IPS-15b (cell line): ENCODE results near the gene FLT1.

Experiments
- H3K27me3 ChIP-seq: one replicate; pipeline ENCODE4 v1.6.1; 2013; ENCODE audit warnings: low read length; ENCODE audit not compliant: control insufficient read depth, insufficient read depth
- H3K36me3 ChIP-seq: one replicate; pipeline ENCODE4 v1.6.1; 2013; ENCODE audit warnings: low read length; ENCODE audit not compliant: control insufficient read depth, insufficient read depth
- H3K4me1 ChIP-seq: one replicate; pipeline ENCODE4 v1.6.1; 2013; ENCODE audit warnings: mild to moderate bottlenecking, low read length; ENCODE audit not compliant: control insufficient read depth, insufficient read depth
- H3K4me3 ChIP-seq: one replicate; pipeline ENCODE4 v1.5.1; 2013; ENCODE audit warnings: low read depth, low read length
- H3K9ac ChIP-seq: one replicate; pipeline ENCODE4 v1.6.1; 2013; ENCODE audit warnings: low read depth, mild to moderate bottlenecking, low read length
- H3K9me3 ChIP-seq: one replicate; pipeline ENCODE4 v1.6.1; 2013; ENCODE audit warnings: mild to moderate bottlenecking, low read length; ENCODE audit not compliant: control insufficient read depth, insufficient read depth

Gene FLT1

GRCh38 chr13:28357247-28357825, 137.6 kb downstream of the FLT1 start:
- H3K4me3 ChIP-seq = no peak overlapping the region

GRCh38 chr13:28356561-28357021, 138.3 kb downstream of the FLT1 start:
- H3K4me1 ChIP-seq = peaks cover 4% of the 10 kb centered on the region
- no peaks in the 10 kb centered on the region for H3K36me3 ChIP-seq
- H3K9ac ChIP-seq = no peak overlapping the region
- no peaks in the 10 kb centered on the region for H3K27me3 ChIP-seq
- no peaks in the 10 kb centered on the region for H3K9me3 ChIP-seq
- H3K4me3 ChIP-seq = no peak overlapping the region

More at GRCh38 chr13:28357247-28357825, 137.6 kb downstream of the FLT1 start:
- Histone ChIP-seq H3K9me3 (no peaks in the 10 kb centered on the region), H3K27me3 (no peaks in the 10 kb centered on the region), H3K36me3 (no peaks in the 10 kb centered on the region), H3K9ac (no peak overlapping the region), H3K4me1 (peaks cover 4% of the 10 kb centered on the region)

- H3K9ac ChIP-seq = no peak overlapping the region
- no peak overlapping the region for H3K4me3 ChIP-seq
- H3K4me1 ChIP-seq = peaks cover 9% of the 10 kb centered on the region
Observed at GRCh38 chr13:28355822-28356371, 139.0 kb downstream of the FLT1 start.

GRCh38 chr13:28355046-28355821, 139.7 kb downstream of the FLT1 start:
- Histone ChIP-seq H3K9ac (no peak overlapping the region), H3K4me1 (peaks cover 9% of the 10 kb centered on the region), H3K9me3 (no peaks in the 10 kb centered on the region), H3K27me3 (no peaks in the 10 kb centered on the region), H3K36me3 (no peaks in the 10 kb centered on the region), H3K4me3 (no peak overlapping the region)

More at GRCh38 chr13:28355822-28356371, 139.0 kb downstream of the FLT1 start:
- no peaks in the 10 kb centered on the region for H3K36me3 ChIP-seq
- H3K27me3 ChIP-seq = no peaks in the 10 kb centered on the region
- H3K9me3 ChIP-seq = no peaks in the 10 kb centered on the region

GRCh38 chr13:28353679-28354078, 141.2 kb downstream of the FLT1 start:
- H3K9me3 ChIP-seq = no peaks in the 10 kb centered on the region
- H3K27me3 ChIP-seq = no peaks in the 10 kb centered on the region
- H3K36me3 ChIP-seq = no peaks in the 10 kb centered on the region
- H3K4me3 ChIP-seq = no peak overlapping the region
- H3K4me1 ChIP-seq = peaks cover 9% of the 10 kb centered on the region
- no peak overlapping the region for H3K9ac ChIP-seq

GRCh38 chr13:28349907-28350654, 144.8 kb downstream of the FLT1 start:
- Histone ChIP-seq H3K9me3 (no peaks in the 10 kb centered on the region), H3K27me3 (no peaks in the 10 kb centered on the region), H3K4me3 (no peak overlapping the region), H3K36me3 (no peaks in the 10 kb centered on the region), H3K4me1 (peaks cover 9% of the 10 kb centered on the region), H3K9ac (no peak overlapping the region)

- Histone ChIP-seq H3K36me3 (no peaks in the 10 kb centered on the region), H3K4me3 (no peak overlapping the region), H3K4me1 (peaks cover 9% of the 10 kb centered on the region), H3K9me3 (no peaks in the 10 kb centered on the region), H3K9ac (no peak overlapping the region), H3K27me3 (no peaks in the 10 kb centered on the region)
Observed at GRCh38 chr13:28349371-28349770, 145.6 kb downstream of the FLT1 start.

- H3K9ac ChIP-seq = no peak overlapping the region
- H3K4me1 ChIP-seq = peaks cover 9% of the 10 kb centered on the region
- no peaks in the 10 kb centered on the region for H3K36me3 ChIP-seq
- H3K4me3 ChIP-seq = no peak overlapping the region
- H3K9me3 ChIP-seq = no peaks in the 10 kb centered on the region
- no peaks in the 10 kb centered on the region for H3K27me3 ChIP-seq
Observed at GRCh38 chr13:28347456-28348371, 147.2 kb downstream of the FLT1 start.

- H3K4me1 ChIP-seq = peaks cover 5% of the 10 kb centered on the region
Observed at GRCh38 chr13:28346154-28346553, 148.8 kb downstream of the FLT1 start.

GRCh38 chr13:28344163-28344562, 150.8 kb downstream of the FLT1 start:
- Histone ChIP-seq H3K9ac (no peak overlapping the region), H3K36me3 (no peaks in the 10 kb centered on the region), H3K27me3 (no peaks in the 10 kb centered on the region), H3K9me3 (no peaks in the 10 kb centered on the region), H3K4me3 (no peak overlapping the region), H3K4me1 (peaks cover 4% of the 10 kb centered on the region)

More at GRCh38 chr13:28346154-28346553, 148.8 kb downstream of the FLT1 start:
- no peaks in the 10 kb centered on the region for H3K27me3 ChIP-seq
- H3K9ac ChIP-seq = no peak overlapping the region
- no peaks in the 10 kb centered on the region for H3K9me3 ChIP-seq
- H3K36me3 ChIP-seq = no peaks in the 10 kb centered on the region
- H3K4me3 ChIP-seq = no peak overlapping the region

- H3K4me1 ChIP-seq = peaks cover 6% of the 10 kb centered on the region
- peaks cover 5% of the 10 kb centered on the region for H3K36me3 ChIP-seq
- H3K9me3 ChIP-seq = no peaks in the 10 kb centered on the region
- no peaks in the 10 kb centered on the region for H3K27me3 ChIP-seq
- H3K4me3 ChIP-seq = no peak overlapping the region
- no peak overlapping the region for H3K9ac ChIP-seq
Observed at GRCh38 chr13:28342251-28342650, 152.7 kb downstream of the FLT1 start.
